ENCODE results near the gene ADAMTS17. TPM values are rescaled to one million over a fixed set of nuclear protein-coding genes. Genes with fewer than 3 reads are reported as not detected.

ADAMTS17 gene
- total RNA-seq, 1 donor from 2014 or later = 4.8 TPM

GRCh38 chr15:100156201-100156600 is 185.6 kb downstream of the ADAMTS17 start:
- H3K9me3 Mint-ChIP-seq (ENCODE audit: unreplicated experiment) = no peaks in the 10 kb centered on the region

GRCh38 chr15:100154338-100154737 is 187.4 kb downstream of the ADAMTS17 start:
- Mint-ChIP-seq H3K36me3 (ENCODE audit: low read depth, unreplicated experiment) (peaks cover 7% of the 10 kb centered on the region), H3K9me3 (ENCODE audit: unreplicated experiment) (no peaks in the 10 kb centered on the region), H3K27me3 (ENCODE audit: unreplicated experiment) (peaks cover 4% of the 10 kb centered on the region), H3K27ac (ENCODE audit: unreplicated experiment) (no peak overlapping the region), H3K4me3 (ENCODE audit: unreplicated experiment) (no peak overlapping the region), H3K4me1 (ENCODE audit: unreplicated experiment) (no peaks in the 10 kb centered on the region)
- DNase-seq (ENCODE audit: low spot score) = no peak
- TF ChIP-seq CTCF (IDR thresholded peaks at IDR 0.05; ENCODE audit: unreplicated experiment) = no peak

More at GRCh38 chr15:100156201-100156600, 185.6 kb downstream of the ADAMTS17 start:
- no peak overlapping the region for H3K27ac Mint-ChIP-seq (ENCODE audit: unreplicated experiment)
- H3K36me3 Mint-ChIP-seq (ENCODE audit: low read depth, unreplicated experiment) = no peaks in the 10 kb centered on the region
- H3K27me3 Mint-ChIP-seq (ENCODE audit: unreplicated experiment) = no peaks in the 10 kb centered on the region
- no peaks in the 10 kb centered on the region for H3K4me1 Mint-ChIP-seq (ENCODE audit: unreplicated experiment)
- no peak for DNase-seq (ENCODE audit: low spot score)
- TF ChIP-seq CTCF (IDR thresholded peaks at IDR 0.05; ENCODE audit: unreplicated experiment) = no peak
- H3K4me3 Mint-ChIP-seq (ENCODE audit: unreplicated experiment) = no peak overlapping the region

GRCh38 chr15:100152463-100152862 is 189.3 kb downstream of the ADAMTS17 start:
- DNase-seq (ENCODE audit: low spot score) = no peak
- H3K4me3 Mint-ChIP-seq (ENCODE audit: unreplicated experiment) = no peak overlapping the region
- no peak for TF ChIP-seq CTCF (IDR thresholded peaks at IDR 0.05; ENCODE audit: unreplicated experiment)
- peaks cover 24% of the 10 kb centered on the region for H3K36me3 Mint-ChIP-seq (ENCODE audit: low read depth, unreplicated experiment)
- H3K27ac Mint-ChIP-seq (ENCODE audit: unreplicated experiment) = no peak overlapping the region
- peaks cover 7% of the 10 kb centered on the region for H3K27me3 Mint-ChIP-seq (ENCODE audit: unreplicated experiment)
- peaks cover 9% of the 10 kb centered on the region for H3K9me3 Mint-ChIP-seq (ENCODE audit: unreplicated experiment)
- H3K4me1 Mint-ChIP-seq (ENCODE audit: unreplicated experiment) = no peaks in the 10 kb centered on the region

GRCh38 chr15:100150906-100151305 is 190.9 kb downstream of the ADAMTS17 start:
- no peak for DNase-seq (ENCODE audit: low spot score)
- Mint-ChIP-seq H3K9me3 (ENCODE audit: unreplicated experiment) (peaks cover 9% of the 10 kb centered on the region), H3K4me3 (ENCODE audit: unreplicated experiment) (no peak overlapping the region), H3K36me3 (ENCODE audit: low read depth, unreplicated experiment) (peaks cover 28% of the 10 kb centered on the region), H3K27ac (ENCODE audit: unreplicated experiment) (no peak overlapping the region), H3K4me1 (ENCODE audit: unreplicated experiment) (no peaks in the 10 kb centered on the region), H3K27me3 (ENCODE audit: unreplicated experiment) (peaks cover 7% of the 10 kb centered on the region)
- no peak for TF ChIP-seq CTCF (IDR thresholded peaks at IDR 0.05; ENCODE audit: unreplicated experiment)

- no peak for DNase-seq (ENCODE audit: low spot score)
- peaks cover 9% of the 10 kb centered on the region for H3K9me3 Mint-ChIP-seq (ENCODE audit: unreplicated experiment)
- no peaks in the 10 kb centered on the region for H3K4me1 Mint-ChIP-seq (ENCODE audit: unreplicated experiment)
- peaks cover 10% of the 10 kb centered on the region for H3K27me3 Mint-ChIP-seq (ENCODE audit: unreplicated experiment)
- H3K27ac Mint-ChIP-seq (ENCODE audit: unreplicated experiment) = no peak overlapping the region
- H3K36me3 Mint-ChIP-seq (ENCODE audit: low read depth, unreplicated experiment) = peaks cover 28% of the 10 kb centered on the region
- H3K4me3 Mint-ChIP-seq (ENCODE audit: unreplicated experiment) = no peak overlapping the region
- no peak for TF ChIP-seq CTCF (IDR thresholded peaks at IDR 0.05; ENCODE audit: unreplicated experiment)
These were observed 193.9 kb downstream of the ADAMTS17 start for GRCh38 chr15:100147828-100148227.
